SK-N-SH (cell line): ENCODE data around the gene SLC11A1. TPM values are rescaled to one million over a fixed set of nuclear protein-coding genes. Genes with fewer than 3 reads are reported as not detected.
A peak's percentile ranks its signal among the peaks of the same experiment; 100 is the strongest.

Experiments used
- CTCF ChIA-PET: fragments of 300-600, 350-600 bp; formaldehyde crosslinking; extraction: SDS; loops from one replicate; lab custom pipeline; 2021; lab: Yijun Ruan, JAX
- POLR2A ChIA-PET: fragments of 350-600 bp; sonication (Branson Sonifier 250); formaldehyde crosslinking; extraction: SDS; loops from one replicate; lab custom pipeline; 2020; ENCODE audit warnings: antibody characterized with exemption, inconsistent platforms; lab: Yijun Ruan, JAX
- DNase-seq: peaks from one replicate; pipeline ENCODE4 v3.0.0; 2012
- H2AFZ ChIP-seq: fragments of 200-600 bp; sonication (generic); 2 replicates; pipeline ENCODE4 v1.8.1; 2016; ENCODE audit warnings: antibody characterized with exemption, mild to moderate bottlenecking, low read depth
- H3F3A ChIP-seq: fragments of 200-600 bp; sonication (generic); replicated peaks from 2 replicates; pipeline ENCODE3; 2016; ENCODE audit warnings: antibody characterized with exemption, mild to moderate bottlenecking; ENCODE audit not compliant: insufficient read depth
- H3K27ac ChIP-seq, 2 experiments: fragments of 200-500 bp in 1 of 2; fragments of 200-600 bp in 1 of 2; sonication (Bioruptor generic) in 1 of 2; sonication (generic), shearing (Covaris generic) in 1 of 2; 2 replicates each; pipeline versions ENCODE4 v1.5.1 to v1.6.1; 2014 to 2016; ENCODE audit warnings: low read depth in 2 of 2, inconsistent platforms in 1 of 2, low read length in 1 of 2, mild to moderate bottlenecking in 1 of 2, mixed read lengths in 1 of 2
- H3K27me3 ChIP-seq: fragments of 200-600 bp; sonication (generic), shearing (Covaris generic); 2 replicates; pipeline ENCODE4 v1.6.1; 2016; ENCODE audit warnings: mixed run types; ENCODE audit not compliant: insufficient read depth
- H3K36me3 ChIP-seq, 2 experiments: fragments of 200-500 bp in 1 of 2; fragments of 200-600 bp in 1 of 2; sonication (Bioruptor generic) in 1 of 2; sonication (generic) in 1 of 2; replicated peaks in 1 of 2; 2 replicates each; pipeline versions ENCODE3 to v1.5.1; 2014 to 2016; ENCODE audit warnings: low read length in 1 of 2, mild to moderate bottlenecking in 1 of 2; ENCODE audit not compliant: insufficient read depth in 2 of 2, control insufficient read depth in 1 of 2
- H3K4me1 ChIP-seq, 2 experiments: fragments of 200-500 bp in 1 of 2; fragments of 200-600 bp in 1 of 2; sonication (Bioruptor generic) in 1 of 2; sonication (generic), shearing (Covaris generic) in 1 of 2; 2 replicates each; pipeline versions ENCODE4 v1.5.1 to v1.6.1; 2014 to 2016; ENCODE audit warnings: low read depth in 1 of 2, low read length in 1 of 2, mixed run types in 1 of 2; ENCODE audit not compliant: insufficient read depth in 2 of 2, control insufficient read depth in 1 of 2
- H3K4me2 ChIP-seq: fragments of 200-600 bp; sonication (generic), shearing (Covaris generic); 2 replicates; pipeline ENCODE4 v1.6.1; 2017; ENCODE audit warnings: mixed run types
- H3K4me3 ChIP-seq, 2 experiments: fragments of 200-500 bp in 1 of 2; fragments of 200-600 bp in 1 of 2; sonication (Bioruptor generic) in 1 of 2; sonication (generic), shearing (Covaris generic) in 1 of 2; 2 replicates each; pipeline versions ENCODE4 v1.5.1 to v1.8.1; 2014 to 2016; ENCODE audit warnings: low read depth in 2 of 2, inconsistent platforms in 1 of 2, low read length in 1 of 2, mild to moderate bottlenecking in 1 of 2, mixed read lengths in 1 of 2, moderate library complexity in 1 of 2
- H3K79me2 ChIP-seq: fragments of 200-600 bp; sonication (generic); 2 replicates; pipeline ENCODE4 v1.8.1; 2017; ENCODE audit warnings: mild to moderate bottlenecking; ENCODE audit not compliant: insufficient read depth
- H3K9ac ChIP-seq: fragments of 200-600 bp; sonication (generic); 2 replicates; pipeline ENCODE4 v1.6.1; 2017; ENCODE audit warnings: mixed run types
- H3K9me2 ChIP-seq: fragments of 200-600 bp; sonication (generic); 2 replicates; pipeline ENCODE4 v1.6.1; 2017; ENCODE audit warnings: mixed run types
- H3K9me3 ChIP-seq: fragments of 200-600 bp; sonication (generic); 2 replicates; pipeline ENCODE4 v1.6.1; 2017; ENCODE audit warnings: mixed run types, mild to moderate bottlenecking, moderate library complexity
- H4K20me1 ChIP-seq: fragments of 200-600 bp; sonication (generic); 2 replicates; pipeline ENCODE4 v1.6.1; 2017; ENCODE audit warnings: mild to moderate bottlenecking, mixed run types; ENCODE audit not compliant: insufficient read depth
- CTCF ChIP-seq: fragments of 200-600 bp; sonication (generic); IDR thresholded peaks from 2 replicates; pipeline ENCODE4 v1.6.1; 2017; ENCODE audit warnings: antibody characterized with exemption, mild to moderate bottlenecking, moderate library complexity
- ELF1 ChIP-seq: IDR thresholded peaks from 2 replicates; pipeline ENCODE4 v1.4.0; 2012
- EP300 ChIP-seq, 2 experiments: IDR thresholded peaks; 2 replicates each; pipeline versions ENCODE4 v1.4.0 to v1.6.1; 2012; ENCODE audit warnings: borderline replicate concordance in 1 of 2, low read depth in 1 of 2, low read length in 1 of 2
- EZH2phosphoT487 ChIP-seq: fragments of 200-600 bp; sonication (generic); IDR thresholded peaks from 2 replicates; pipeline ENCODE4 v1.6.1; 2017; ENCODE audit warnings: low read depth, mixed run types, mild to moderate bottlenecking, antibody characterized with exemption, moderate library complexity, borderline replicate concordance
- FOSL2 ChIP-seq: IDR thresholded peaks from 2 replicates; pipeline ENCODE4 v1.4.0; 2012; ENCODE audit warnings: low read depth, mild to moderate bottlenecking, moderate library complexity, borderline replicate concordance
- FOXJ3 ChIP-seq: sonication (generic); formaldehyde crosslinking; IDR thresholded peaks from 2 replicates; pipeline ENCODE4 v1.5.1; 2020; ENCODE audit warnings: mild to moderate bottlenecking, missing genetic modification reagents
- IRF3 ChIP-seq: fragments of 150-350 bp; IDR thresholded peaks from 2 replicates; pipeline ENCODE4 v1.6.1; 2016; ENCODE audit warnings: mild to moderate bottlenecking, low read depth, low read length
- MAX ChIP-seq: IDR thresholded peaks from 2 replicates; pipeline ENCODE4 v1.4.0; 2012; ENCODE audit warnings: low read depth
- NFIC ChIP-seq: IDR thresholded peaks from 2 replicates; pipeline ENCODE4 v1.4.0; 2012; ENCODE audit warnings: borderline replicate concordance
- PBX3 ChIP-seq: IDR thresholded peaks from 2 replicates; pipeline ENCODE4; 2012
- POLR2AphosphoS5 ChIP-seq: IDR thresholded peaks from 2 replicates; pipeline ENCODE4 v1.6.1; 2012; ENCODE audit warnings: low read depth, low read length
- SMC3 ChIP-seq: IDR thresholded peaks from 2 replicates; pipeline ENCODE4 v1.6.1; 2012; ENCODE audit warnings: low read depth, low read length, improper control_type of control experiment
- TAF1 ChIP-seq: IDR thresholded peaks from 2 replicates; pipeline ENCODE4 v1.6.1; 2012; ENCODE audit warnings: low read depth, mild to moderate bottlenecking, low read length, moderate library complexity, borderline replicate concordance
- TEAD4 ChIP-seq: IDR thresholded peaks from 2 replicates; pipeline ENCODE4 v1.4.0; 2012; ENCODE audit warnings: mild to moderate bottlenecking, borderline replicate concordance; ENCODE audit not compliant: insufficient read depth
- USF1 ChIP-seq: IDR thresholded peaks from 2 replicates; pipeline ENCODE4 v1.4.0; 2012; ENCODE audit warnings: low read depth, borderline replicate concordance
- YY1 ChIP-seq: IDR thresholded peaks from 2 replicates; pipeline ENCODE4 v1.4.0; 2012; ENCODE audit warnings: low read depth, mild to moderate bottlenecking
- WGBS: methylation state at CpG from one replicate; pipeline ENCODE4 v1.1.6; 2017; ENCODE audit warnings: low lambda C conversion rate; 5-methylcytosine and 5-hydroxymethylcytosine counted together
- polyA plus RNA-seq, 3 experiments: library from polyadenylated mRNA; depleted of rRNA; stranded (reverse); fragments of >200 nt; gene quantifications; 2 replicates each; pipeline ENCODE4 v1.2.3, GENCODE V29; 2012

The SLC11A1 gene
- polyA plus RNA-seq, 1 of the 3 experiments (the other 2 are of a cell fraction) = 0.26 TPM

- no peak for TF ChIP-seq IRF3
- TF ChIP-seq YY1 = no peak
- no peak for TF ChIP-seq PBX3
These were observed 16.6 kb downstream of the SLC11A1 start (continued) for GRCh38 chr2:218398437-218399390.

GRCh38 chr2:218399391-218400166 is 17.5 kb downstream of the SLC11A1 start, which contains the start of gene CTDSP1:
Gene CTDSP1, plus strand, starts transcription at chr2:218399868. Its CDS starts 223 bp downstream, at chr2:218400091.
- under 1% methylated on average over 26 of the region's 78 CpGs for WGBS
- peak; percentile 97 for TF ChIP-seq MAX
- peak; percentile 59 for TF ChIP-seq USF1
- peak; percentile 45 to 54; a peak in 2 of 4 replicates for TF ChIP-seq EP300 (IDR thresholded peaks at IDR 0.05; ENCODE audit: borderline replicate concordance in 1 of 2, low read depth in 1 of 2, low read length in 1 of 2)
- TF ChIP-seq TEAD4 = no peak
- TF ChIP-seq TAF1 = peak; percentile 65
- TF ChIP-seq NFIC = peak; percentile 45; the same call in 1 of the 2 replicates
- TF ChIP-seq PBX3 = peak; percentile 52
- TF ChIP-seq FOSL2 = no peak
- TF ChIP-seq POLR2AphosphoS5 = peak; percentile 66; the same call in 1 of the 2 replicates
- TF ChIP-seq SMC3 = peak; percentile 24; the same call in 1 of the 2 replicates
- peak; percentile 48; the same call in 1 of the 2 replicates for TF ChIP-seq ELF1
- TF ChIP-seq FOXJ3 (CRISPR knock-in tag) = peak; percentile 37; the same call in 1 of the 2 replicates
- TF ChIP-seq YY1 = peak; percentile 81; the same call in 1 of the 2 replicates
- TF ChIP-seq EZH2phosphoT487 = no peak
- peak; percentile 12; the same call in 1 of the 2 replicates for TF ChIP-seq CTCF
- TF ChIP-seq IRF3 = peak; percentile 47; the same call in 1 of the 2 replicates

More at GRCh38 chr2:218399391-218400166, 17.5 kb downstream of the SLC11A1 start, which contains the start of gene CTDSP1:
- H3F3A ChIP-seq = peaks cover 20% of the 10 kb centered on the region
- ChIA-PET CTCF (interaction anchor here (1.0 to 1.9 kb wide), 5 partner anchors 67 to 311 kb away, joined by 3 to 8 read pairs (median 3); partner anchors contain the start of gene TTLL4), POLR2A (interaction anchor here (1.0 kb wide), 1 partner anchor 9 kb away, joined by 5 read pairs; no protein-coding TSS in a partner anchor)
- H3K27ac ChIP-seq = peak within 1 kb of the TSS; percentile 88 to 95
- peaks cover 5% of the 10 kb centered on the region; the same call in 1 of the 2 replicates for H4K20me1 ChIP-seq
- peaks cover 21 to 33% of the 10 kb centered on the region in 2 experiments; a peak in 3 of 4 replicates for H3K4me1 ChIP-seq
- no peaks in the 10 kb centered on the region for H3K9me3 ChIP-seq
- H3K79me2 ChIP-seq = peaks cover 38% of the 10 kb centered on the region
- no peaks in the 10 kb centered on the region for H3K9me2 ChIP-seq
- peak within 1 kb of the TSS; percentile 51; the same call in 1 of the 2 replicates for H2AFZ ChIP-seq
- peak within 1 kb of the TSS; percentile 88 to 92 for H3K4me3 ChIP-seq
- peak within 1 kb of the TSS; percentile 89 for H3K4me2 ChIP-seq
- no peaks in the 10 kb centered on the region for H3K27me3 ChIP-seq
- H3K9ac ChIP-seq = peak within 1 kb of the TSS; percentile 98
- DNase-seq = peak; percentile 94
- peaks cover 0 to 26% of the 10 kb centered on the region in 2 experiments for H3K36me3 ChIP-seq
